NCI-H1436 (cell line): ENCODE data around the gene LRP11.
"Not testable (repeated sequence)": the region's sequence is repeated elsewhere in the genome, so short reads cannot be mapped to it uniquely, and the experiment has no call there.

Source experiments
- DNase-seq: peaks from one replicate; lab custom pipeline; 2025; lab: John Stamatoyannopoulos, UW

Gene LRP11

GRCh38 chr6:149863698-149864577 is at the start of gene LRP11:
LRP11 (minus strand) TSS chr6:149864359; CDS start chr6:149864020, 339 bp downstream.
- peak; percentile 72 for DNase-seq

GRCh38 chr6:149913540-149914240 is 49.5 kb upstream of the LRP11 start:
- DNase-seq, result no peak

GRCh38 chr6:149913085-149913484 is 48.9 kb upstream of the LRP11 start:
- no peak for DNase-seq

- not testable (repeated sequence) for DNase-seq
Observed at GRCh38 chr6:149912680-149913079, 48.5 kb upstream of the LRP11 start.

- no peak for DNase-seq
Observed at GRCh38 chr6:149910721-149911151, 46.6 kb upstream of the LRP11 start.

GRCh38 chr6:149909701-149910470 is 45.7 kb upstream of the LRP11 start:
- DNase-seq, result no peak

- DNase-seq, result not testable (repeated sequence)
Observed at GRCh38 chr6:149908480-149908879, 44.3 kb upstream of the LRP11 start.

GRCh38 chr6:149907317-149907716 is 43.2 kb upstream of the LRP11 start:
- no peak for DNase-seq

- DNase-seq, result no peak
Observed at GRCh38 chr6:149906405-149906804, 42.2 kb upstream of the LRP11 start.

GRCh38 chr6:149905911-149906371 is 41.8 kb upstream of the LRP11 start:
- DNase-seq, result no peak

- DNase-seq, result no peak
Observed at GRCh38 chr6:149905371-149905910, 41.3 kb upstream of the LRP11 start.

GRCh38 chr6:149904661-149905370 is 40.7 kb upstream of the LRP11 start:
- DNase-seq, result no peak

GRCh38 chr6:149903938-149904611 is 39.9 kb upstream of the LRP11 start:
- no peak for DNase-seq

GRCh38 chr6:149901444-149902140 is 37.4 kb upstream of the LRP11 start:
- DNase-seq, result no peak

- no peak for DNase-seq
Observed at GRCh38 chr6:149900620-149901443, 36.7 kb upstream of the LRP11 start.

- DNase-seq, result no peak
Observed at GRCh38 chr6:149899926-149900619, 35.9 kb upstream of the LRP11 start.

GRCh38 chr6:149899486-149899885 is 35.3 kb upstream of the LRP11 start:
- no peak for DNase-seq

- no peak for DNase-seq
Observed at GRCh38 chr6:149898966-149899365, 34.8 kb upstream of the LRP11 start.
